Thyroid gland (tissue), 4 donors: ENCODE data around the gene KIAA0232.

Experiments
- POLR2A ChIP-seq, 2 donors: fragments of 450-650 bp; IDR thresholded peaks; one replicate each; pipeline ENCODE4 v1.6.1; 2017; ENCODE audit warnings: antibody characterized with exemption in 2 of 2, mild to moderate bottlenecking in 2 of 2, moderate library complexity in 1 of 2
- TF ChIP-seq, protein P1 (sequence below), 6 experiments: fragments of 200-600 bp in 3 of 6; fragments of 450-650 bp in 3 of 6; sonication (generic) in 3 of 6; IDR thresholded peaks; one replicate each; pipeline ENCODE4 v1.5.1; 2016 to 2019; ENCODE audit warnings: antibody characterized with exemption in 6 of 6, mild to moderate bottlenecking in 2 of 6, inconsistent platforms in 1 of 6, moderate library complexity in 1 of 6

DNA sequence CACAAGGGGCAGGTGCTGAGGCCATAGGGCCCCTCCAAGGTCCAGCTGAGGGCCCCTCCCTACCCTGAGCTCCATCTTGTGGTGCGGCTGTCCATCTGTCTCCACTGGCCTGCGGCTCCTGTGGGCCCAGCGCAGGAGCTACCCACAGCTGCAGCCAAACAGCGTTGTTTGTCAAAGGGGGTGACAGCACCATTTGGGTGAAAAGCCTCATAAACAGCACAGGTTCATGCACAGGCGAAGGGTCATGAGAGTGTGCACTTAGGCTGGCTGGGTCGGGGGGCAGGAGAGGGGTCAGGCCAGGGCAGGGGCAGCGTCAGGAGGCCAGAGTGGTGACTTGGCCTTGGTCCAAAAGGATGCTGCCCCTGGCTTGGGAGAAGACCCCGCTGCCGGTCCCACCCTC lies 34.2 kb upstream of the KIAA0232 start:
- TF ChIP-seq, protein P1, sequence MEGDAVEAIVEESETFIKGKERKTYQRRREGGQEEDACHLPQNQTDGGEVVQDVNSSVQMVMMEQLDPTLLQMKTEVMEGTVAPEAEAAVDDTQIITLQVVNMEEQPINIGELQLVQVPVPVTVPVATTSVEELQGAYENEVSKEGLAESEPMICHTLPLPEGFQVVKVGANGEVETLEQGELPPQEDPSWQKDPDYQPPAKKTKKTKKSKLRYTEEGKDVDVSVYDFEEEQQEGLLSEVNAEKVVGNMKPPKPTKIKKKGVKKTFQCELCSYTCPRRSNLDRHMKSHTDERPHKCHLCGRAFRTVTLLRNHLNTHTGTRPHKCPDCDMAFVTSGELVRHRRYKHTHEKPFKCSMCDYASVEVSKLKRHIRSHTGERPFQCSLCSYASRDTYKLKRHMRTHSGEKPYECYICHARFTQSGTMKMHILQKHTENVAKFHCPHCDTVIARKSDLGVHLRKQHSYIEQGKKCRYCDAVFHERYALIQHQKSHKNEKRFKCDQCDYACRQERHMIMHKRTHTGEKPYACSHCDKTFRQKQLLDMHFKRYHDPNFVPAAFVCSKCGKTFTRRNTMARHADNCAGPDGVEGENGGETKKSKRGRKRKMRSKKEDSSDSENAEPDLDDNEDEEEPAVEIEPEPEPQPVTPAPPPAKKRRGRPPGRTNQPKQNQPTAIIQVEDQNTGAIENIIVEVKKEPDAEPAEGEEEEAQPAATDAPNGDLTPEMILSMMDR (IDR thresholded peaks at IDR 0.05), result no peak
- no peak for TF ChIP-seq POLR2A (IDR thresholded peaks at IDR 0.05)
